Calu3 (cell line): ENCODE data around the gene AURKA. TPM values are rescaled to one million over a fixed set of nuclear protein-coding genes. Genes with fewer than 3 reads are reported as not detected.

ENCODE experiments used
- BruUV-seq: library from RNA; stranded (reverse); fragments of 400-500 nt; replicated peaks from 2 replicates; lab custom pipeline; 2021; lab: Mats Ljungman, UMichigan
- CTCF ChIA-PET: fragments of 300-600 bp; sonication (Branson Sonifier 250); formaldehyde crosslinking; loops from one replicate; lab custom pipeline; 2022; ENCODE audit warnings: antibody characterized with exemption; lab: Charles Lee
- DNase-seq: peaks from one replicate; pipeline ENCODE4 v3.0.0; 2022
- H3K27ac Mint-ChIP-seq: one replicate; pipeline ENCODE4 v1.8.0; 2022; ENCODE audit warnings: mixed read lengths; ENCODE audit not compliant: unreplicated experiment
- H3K27me3 Mint-ChIP-seq: one replicate; pipeline ENCODE4 v1.8.0; 2022; ENCODE audit warnings: mixed read lengths; ENCODE audit not compliant: unreplicated experiment
- H3K36me3 Mint-ChIP-seq: one replicate; pipeline ENCODE4 v1.8.0; 2022; ENCODE audit warnings: mild to moderate bottlenecking, moderate library complexity, mixed read lengths; ENCODE audit not compliant: insufficient read depth, unreplicated experiment
- H3K4me1 Mint-ChIP-seq: one replicate; pipeline ENCODE4 v1.8.0; 2022; ENCODE audit warnings: mild to moderate bottlenecking, low read depth, mixed read lengths; ENCODE audit not compliant: unreplicated experiment
- H3K4me3 Mint-ChIP-seq: one replicate; pipeline ENCODE4 v1.8.0; 2022; ENCODE audit warnings: mild to moderate bottlenecking, low read depth, moderate library complexity, mixed read lengths; ENCODE audit not compliant: unreplicated experiment
- H3K9me3 Mint-ChIP-seq: one replicate; pipeline ENCODE4 v1.8.0; 2022; ENCODE audit warnings: low read depth, mixed read lengths; ENCODE audit not compliant: unreplicated experiment
- intact Hi-C: fragments of 100-400 bp; cut with micrococcal nuclease; formaldehyde crosslinking; loops from one replicate; pipeline ENCODE4 v1.10.0; 2022; ENCODE audit not compliant: unreplicated experiment
- total RNA-seq: library from RNA; stranded (reverse); gene quantifications from 2 replicates; pipeline ENCODE4 v1.2.3, GENCODE V29; 2022
- TF ChIP-seq, protein P1 (sequence below): fragments of 200-600 bp; IDR thresholded peaks from one replicate; pipeline ENCODE4 v1.8.0; 2022; ENCODE audit warnings: antibody characterized with exemption; ENCODE audit not compliant: unreplicated experiment

The AURKA gene
- total RNA-seq, 1 experiment from 2014 or later: 73.8 TPM

DNA sequence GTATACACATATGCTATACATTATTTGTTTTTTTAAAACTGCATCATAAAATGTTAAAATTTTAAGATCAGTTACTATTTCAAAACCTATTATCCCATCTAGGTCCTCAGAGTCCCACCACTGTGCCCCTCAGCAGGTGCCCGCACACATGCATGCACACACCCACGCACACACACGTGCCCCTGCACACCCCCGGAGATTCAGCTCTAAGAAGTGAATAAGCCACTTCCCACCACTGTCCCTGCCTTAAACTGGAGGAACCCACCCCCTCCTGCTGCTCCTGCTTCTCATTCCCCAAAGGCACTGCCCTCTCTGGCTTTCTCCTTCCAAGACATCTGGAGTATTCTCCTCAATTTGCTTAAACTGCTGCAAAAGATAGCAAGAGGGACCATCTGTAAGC is 38.7 kb downstream of the AURKA start:
- no peak overlapping the region for H3K27ac Mint-ChIP-seq
- H3K4me1 Mint-ChIP-seq: peaks cover 5% of the 10 kb centered on the region
- no peak for DNase-seq
- H3K27me3 Mint-ChIP-seq: peaks cover 28% of the 10 kb centered on the region
- no peaks in the 10 kb centered on the region for H3K36me3 Mint-ChIP-seq
- intact Hi-C loops: no loop called here
- H3K4me3 Mint-ChIP-seq: no peak overlapping the region
- TF ChIP-seq, protein P1, sequence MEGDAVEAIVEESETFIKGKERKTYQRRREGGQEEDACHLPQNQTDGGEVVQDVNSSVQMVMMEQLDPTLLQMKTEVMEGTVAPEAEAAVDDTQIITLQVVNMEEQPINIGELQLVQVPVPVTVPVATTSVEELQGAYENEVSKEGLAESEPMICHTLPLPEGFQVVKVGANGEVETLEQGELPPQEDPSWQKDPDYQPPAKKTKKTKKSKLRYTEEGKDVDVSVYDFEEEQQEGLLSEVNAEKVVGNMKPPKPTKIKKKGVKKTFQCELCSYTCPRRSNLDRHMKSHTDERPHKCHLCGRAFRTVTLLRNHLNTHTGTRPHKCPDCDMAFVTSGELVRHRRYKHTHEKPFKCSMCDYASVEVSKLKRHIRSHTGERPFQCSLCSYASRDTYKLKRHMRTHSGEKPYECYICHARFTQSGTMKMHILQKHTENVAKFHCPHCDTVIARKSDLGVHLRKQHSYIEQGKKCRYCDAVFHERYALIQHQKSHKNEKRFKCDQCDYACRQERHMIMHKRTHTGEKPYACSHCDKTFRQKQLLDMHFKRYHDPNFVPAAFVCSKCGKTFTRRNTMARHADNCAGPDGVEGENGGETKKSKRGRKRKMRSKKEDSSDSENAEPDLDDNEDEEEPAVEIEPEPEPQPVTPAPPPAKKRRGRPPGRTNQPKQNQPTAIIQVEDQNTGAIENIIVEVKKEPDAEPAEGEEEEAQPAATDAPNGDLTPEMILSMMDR: no peak
- no peaks in the 10 kb centered on the region for H3K9me3 Mint-ChIP-seq
- no TSS peak for BruUV-seq
- CTCF ChIA-PET: no interaction called here

DNA sequence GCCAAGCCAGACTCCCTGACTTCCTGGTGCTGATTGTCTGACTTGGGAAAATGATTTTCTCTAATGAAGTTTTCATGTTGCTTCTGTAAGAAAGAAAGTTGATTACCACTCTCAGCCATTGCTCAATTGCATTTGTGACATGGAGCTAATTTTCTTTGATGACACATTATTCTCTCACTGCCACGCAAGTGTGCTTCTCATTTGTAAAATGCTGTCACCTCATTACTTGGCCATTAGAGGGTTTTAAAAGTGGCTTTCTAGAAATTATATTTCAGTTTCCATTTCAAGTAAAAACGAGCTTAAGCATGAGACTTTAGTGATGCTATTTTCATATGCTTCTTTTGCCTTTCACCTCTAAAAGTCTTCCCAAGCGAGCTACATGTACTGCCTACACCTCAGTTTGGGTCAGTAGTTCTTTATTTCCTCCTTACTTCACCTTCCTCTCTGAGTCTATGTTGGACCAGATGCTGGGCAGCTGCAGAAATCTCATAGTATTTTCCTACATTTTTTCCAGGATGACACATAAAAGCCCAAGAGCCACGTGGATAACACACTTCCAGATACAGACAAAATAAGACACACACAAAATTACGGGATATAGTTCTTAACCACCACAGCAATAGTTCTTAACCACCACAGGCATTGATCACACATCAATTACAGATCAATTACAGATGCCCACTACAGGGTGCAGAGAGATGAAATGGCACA is 39.5 kb downstream of the AURKA start:
- no peak for DNase-seq
- H3K4me3 Mint-ChIP-seq: no peak overlapping the region
- CTCF ChIA-PET: interaction anchor here (0.5 to 0.6 kb wide), 2 partner anchors 204 to 1685 kb away, joined by 3 to 5 read pairs; no protein-coding TSS in a partner anchor
- intact Hi-C loops: no loop called here
- H3K27ac Mint-ChIP-seq: no peak overlapping the region
- no peaks in the 10 kb centered on the region for H3K9me3 Mint-ChIP-seq
- BruUV-seq: no TSS peak
- H3K36me3 Mint-ChIP-seq: no peaks in the 10 kb centered on the region
- peaks cover 12% of the 10 kb centered on the region for H3K4me1 Mint-ChIP-seq
- TF ChIP-seq, protein P1: no peak
- H3K27me3 Mint-ChIP-seq: peaks cover 28% of the 10 kb centered on the region

DNA sequence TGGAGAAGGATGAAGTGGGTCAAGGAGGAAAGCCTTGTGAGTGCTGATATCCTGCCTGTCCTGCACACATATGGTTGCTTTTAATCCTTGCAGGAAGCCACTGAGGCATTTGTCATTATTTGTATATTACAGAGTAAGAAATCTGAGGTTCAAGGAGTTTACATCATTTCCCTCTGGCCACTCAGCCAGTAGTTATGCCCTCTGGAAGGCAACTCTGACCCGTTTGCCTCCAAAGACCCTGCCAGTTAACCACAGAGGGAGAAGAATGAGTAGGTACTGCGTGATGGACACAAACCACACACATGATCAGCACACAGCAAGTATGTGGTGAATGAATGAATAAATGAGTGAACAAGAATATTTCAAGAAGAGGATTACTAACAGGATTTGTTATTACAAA is 41.2 kb downstream of the AURKA start:
- CTCF ChIA-PET: no interaction called here
- no TSS peak for BruUV-seq
- intact Hi-C loops: no loop called here
- Mint-ChIP-seq H3K27ac (no peak overlapping the region), H3K4me3 (no peak overlapping the region), H3K27me3 (peaks cover 38% of the 10 kb centered on the region), H3K4me1 (peaks cover 12% of the 10 kb centered on the region), H3K36me3 (no peaks in the 10 kb centered on the region), H3K9me3 (no peaks in the 10 kb centered on the region)
- no peak for DNase-seq
- TF ChIP-seq, protein P1: no peak

DNA sequence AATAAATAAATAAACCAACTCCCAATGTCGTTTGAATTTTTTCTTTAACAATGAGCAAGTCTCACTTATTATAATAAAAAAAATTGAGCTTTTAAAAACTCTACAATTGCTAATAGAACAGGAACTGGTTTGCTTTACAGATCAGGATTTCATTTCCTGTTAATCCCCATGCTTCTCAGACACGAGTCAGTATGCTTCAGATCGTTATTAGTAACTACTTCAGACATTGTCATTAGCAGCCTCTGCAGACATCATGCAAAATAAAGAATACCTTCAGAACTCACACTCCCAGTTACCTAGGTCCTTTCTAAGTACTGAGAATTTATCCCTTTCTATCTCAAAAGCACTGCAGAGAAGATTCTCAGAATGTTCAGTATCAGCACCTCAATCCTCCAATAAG is 43.3 kb downstream of the AURKA start:
- Mint-ChIP-seq H3K36me3 (no peaks in the 10 kb centered on the region), H3K9me3 (no peaks in the 10 kb centered on the region), H3K4me3 (peak overlapping the region; percentile 18), H3K4me1 (peaks cover 12% of the 10 kb centered on the region), H3K27me3 (peaks cover 48% of the 10 kb centered on the region), H3K27ac (no peak overlapping the region)
- CTCF ChIA-PET: interaction anchor here (0.6 to 0.8 kb wide), 5 partner anchors 11 to 161 kb away, joined by 3 to 4 read pairs (median 3); partner anchors contain the start of gene RTF2
- no peak for DNase-seq
- TF ChIP-seq, protein P1: no peak
- no TSS peak for BruUV-seq
- intact Hi-C loops: loop anchor here (10.0 kb wide), 1 partner anchor 1684 kb away; no protein-coding TSS in a partner anchor
